HPDE6-E6E7 (cell line): Measurements from ENCODE around the gene LYRM7.
A peak's percentile ranks its signal among the peaks of the same experiment; 100 is the strongest.
"Not testable (repeated sequence)": the region's sequence is repeated elsewhere in the genome, so short reads cannot be mapped to it uniquely, and the experiment has no call there.

Experiments
- DNase-seq: peaks from one replicate; pipeline ENCODE4 v3.0.0; 2011; ENCODE audit warnings: missing footprints; ENCODE audit errors: extremely low spot score

LYRM7 gene

GRCh38 chr5:131170540-131171275, at the start of gene LYRM7:
Gene LYRM7, plus strand, starts transcription at chr5:131170944. Its CDS starts 77 bp downstream, at chr5:131171021.
- DNase-seq: peak; percentile 90

- not testable (repeated sequence) for DNase-seq
Measured at GRCh38 chr5:131127244-131127643, 43.5 kb upstream of the LYRM7 start.

- no peak for DNase-seq
Measured at GRCh38 chr5:131129306-131129705, 41.4 kb upstream of the LYRM7 start.

- not testable (repeated sequence) for DNase-seq
Measured at GRCh38 chr5:131133091-131133490, 37.7 kb upstream of the LYRM7 start.

GRCh38 chr5:131138406-131138805, 32.3 kb upstream of the LYRM7 start:
- DNase-seq: not testable (repeated sequence)

DNA sequence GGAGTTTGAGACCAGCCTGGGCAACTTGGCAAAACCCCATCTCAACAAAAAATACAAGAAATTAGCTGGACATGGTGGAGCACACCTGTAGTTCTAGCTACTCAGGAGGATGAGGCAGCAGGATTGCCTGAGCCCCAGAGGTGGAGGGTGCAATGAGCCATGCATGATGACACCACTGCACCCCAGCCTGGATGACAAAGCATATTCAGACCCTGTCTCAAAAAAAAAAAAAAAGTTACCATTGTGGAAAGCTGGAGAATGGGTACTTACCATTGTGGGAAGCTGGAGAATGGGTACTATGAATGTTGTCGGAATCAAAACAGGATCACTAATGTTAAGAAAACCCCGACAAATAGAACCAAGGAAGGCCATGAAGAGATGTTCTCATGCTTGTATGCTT, 31.4 kb upstream of the LYRM7 start:
- no peak for DNase-seq

DNA sequence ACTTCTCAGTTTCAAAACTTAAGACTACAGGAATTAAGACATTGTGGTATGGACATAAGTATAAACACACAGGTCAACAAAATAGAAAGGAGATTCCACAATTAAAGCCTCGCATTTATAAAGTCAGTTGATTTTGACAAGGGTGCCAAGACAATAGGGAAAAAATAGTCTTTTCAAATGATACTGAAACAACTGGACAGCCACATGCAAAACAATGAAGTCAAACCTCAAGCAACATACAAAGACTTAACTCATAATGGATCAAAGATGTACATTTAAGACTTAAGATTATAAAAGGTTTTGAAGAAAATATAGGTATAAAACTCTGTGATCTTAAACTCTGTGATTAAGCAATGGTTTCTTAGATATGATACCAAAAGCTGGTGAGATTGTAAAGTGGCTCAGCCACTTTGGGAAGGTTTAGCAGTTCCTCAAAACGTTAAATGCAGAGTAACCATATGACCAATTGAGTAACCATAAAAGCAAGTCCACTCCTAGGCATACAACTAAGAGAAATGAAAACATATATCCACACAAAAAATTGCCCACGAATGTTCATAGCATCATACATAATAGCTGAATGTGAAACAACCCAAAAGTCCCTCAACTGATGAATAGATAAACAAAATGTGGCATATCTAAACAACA, 27.6 kb upstream of the LYRM7 start:
- DNase-seq: no peak

- DNase-seq: no peak
Measured at GRCh38 chr5:131147258-131147657, 23.5 kb upstream of the LYRM7 start.

DNA sequence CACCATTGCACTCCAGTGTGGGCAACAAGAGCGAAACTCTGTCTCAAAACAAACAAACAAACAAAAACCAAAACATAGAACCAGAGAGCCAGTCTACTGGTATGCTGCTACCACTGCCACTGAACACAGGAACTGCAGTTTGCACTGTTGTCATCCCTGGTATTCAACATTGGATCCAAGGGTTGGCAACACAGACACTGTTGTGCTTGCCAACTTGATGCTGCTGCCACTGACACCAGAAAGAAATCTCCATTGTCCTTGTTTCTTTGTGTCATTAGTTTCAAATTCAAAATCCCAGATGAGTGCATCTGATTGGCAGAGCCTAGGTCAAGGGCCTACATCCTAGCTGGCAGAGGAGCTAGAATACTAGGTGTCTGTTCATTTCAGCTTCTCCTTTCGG, 21.9 kb upstream of the LYRM7 start:
- DNase-seq: no peak

DNA sequence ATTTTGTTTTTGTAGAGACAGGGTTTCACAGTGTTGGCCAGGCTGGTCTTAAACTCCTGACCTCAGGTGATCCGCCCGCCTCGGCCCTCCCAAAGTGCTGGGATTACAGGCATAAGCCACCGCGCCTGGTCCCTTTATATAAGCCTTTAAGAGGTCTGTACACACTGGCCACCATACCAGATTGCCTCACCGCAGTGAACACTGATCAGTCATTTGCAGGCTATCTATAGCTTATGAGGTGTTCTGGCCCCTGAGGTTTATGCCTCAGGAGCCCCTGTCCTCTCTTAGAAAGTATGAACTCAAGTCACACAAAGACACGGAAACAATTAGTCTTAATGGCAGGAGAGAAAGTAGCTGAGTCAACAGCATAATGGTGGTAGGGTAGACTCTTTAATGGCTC, 20.3 kb upstream of the LYRM7 start:
- no peak for DNase-seq

- DNase-seq: no peak
Measured at GRCh38 chr5:131151216-131151615, 19.5 kb upstream of the LYRM7 start.

GRCh38 chr5:131156385-131156784, 14.4 kb upstream of the LYRM7 start:
- no peak for DNase-seq

DNA sequence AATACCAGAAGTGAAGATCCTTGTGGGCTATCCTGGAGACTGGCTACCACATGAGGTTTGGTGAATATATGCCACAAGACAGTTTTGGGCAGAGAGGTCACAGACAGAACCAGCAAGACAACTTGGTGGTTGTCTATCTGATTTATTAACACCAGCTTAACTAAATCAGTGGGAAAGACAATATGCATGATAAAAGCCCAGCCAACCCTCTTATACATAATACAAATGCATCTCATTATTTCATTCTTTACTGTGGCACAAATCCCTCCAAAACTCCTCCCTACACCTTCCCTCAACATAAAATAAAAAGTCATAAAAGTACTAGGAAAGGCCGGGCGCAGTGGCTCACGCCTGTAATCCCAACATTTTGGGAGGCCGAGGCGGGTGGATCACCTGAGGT, 13.8 kb upstream of the LYRM7 start:
- no peak for DNase-seq

GRCh38 chr5:131160134-131160533, 10.6 kb upstream of the LYRM7 start:
- no peak for DNase-seq

DNA sequence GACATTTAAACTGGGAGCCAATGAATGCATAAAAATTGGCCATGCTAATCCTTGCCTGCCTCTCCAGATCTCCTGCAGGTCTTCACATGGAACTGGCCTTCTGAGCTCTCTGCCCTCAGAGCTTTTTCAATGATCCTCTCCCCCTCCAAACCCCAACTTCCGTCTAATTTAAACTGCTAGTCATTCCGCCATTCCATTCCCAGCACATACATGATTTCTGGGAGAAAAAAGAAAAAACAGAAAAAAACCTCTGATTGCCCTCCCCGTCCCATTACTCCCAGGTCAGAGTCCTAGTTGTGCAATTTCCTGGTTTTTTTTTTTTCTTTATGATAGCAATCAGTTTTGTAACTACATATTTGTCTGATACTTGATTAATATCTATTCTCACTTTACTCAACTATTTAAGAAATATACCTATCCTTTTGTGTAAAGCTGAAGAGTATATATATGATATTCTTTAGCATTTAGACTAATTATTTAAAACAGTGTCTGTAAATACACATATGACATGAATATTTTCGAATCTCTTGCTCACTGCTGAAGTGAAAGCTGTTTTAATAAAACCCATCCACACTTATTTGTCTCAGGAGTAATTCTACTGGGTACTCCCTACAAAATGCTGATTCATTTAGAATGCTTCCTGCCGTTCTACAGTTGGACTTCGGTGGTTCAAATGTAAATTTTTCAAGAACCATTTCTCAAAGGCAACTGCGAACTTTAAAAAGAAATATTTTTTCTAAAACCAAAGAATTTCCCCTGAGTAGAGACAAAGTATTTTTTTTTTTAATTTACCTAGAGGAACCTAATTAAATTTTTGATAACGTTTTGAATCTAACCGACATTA, 7.2 kb upstream of the LYRM7 start:
- DNase-seq: no peak

GRCh38 chr5:131164191-131165118, 6.3 kb upstream of the LYRM7 start:
- peak; percentile 56 for DNase-seq

- peak; percentile 95 for DNase-seq
Measured at GRCh38 chr5:131165119-131165727, 5.5 kb upstream of the LYRM7 start, which contains the start of gene HINT1. Gene HINT1, minus strand, starts transcription at chr5:131165256. Its CDS starts 51 bp downstream, at chr5:131165205.

DNA sequence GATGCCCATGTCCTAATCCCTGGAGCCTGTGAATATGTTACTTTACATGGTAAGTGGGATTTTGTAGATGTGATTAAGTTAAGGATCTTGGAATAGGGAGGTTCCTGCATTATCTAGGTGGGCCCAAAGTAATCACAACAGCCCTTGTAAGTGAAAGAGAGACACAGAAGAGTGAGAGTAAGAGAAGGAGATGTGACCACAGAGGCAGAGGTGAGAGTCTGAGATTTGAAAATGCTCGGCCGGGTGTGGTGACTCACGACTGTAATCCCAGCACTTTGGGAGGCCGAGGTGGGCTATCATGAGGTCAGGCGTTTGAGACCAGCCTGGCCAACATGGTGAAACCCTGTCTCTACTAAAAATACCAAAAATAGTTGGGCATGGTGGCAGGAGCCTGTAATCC, 3.1 kb upstream of the LYRM7 start:
- no peak for DNase-seq

DNA sequence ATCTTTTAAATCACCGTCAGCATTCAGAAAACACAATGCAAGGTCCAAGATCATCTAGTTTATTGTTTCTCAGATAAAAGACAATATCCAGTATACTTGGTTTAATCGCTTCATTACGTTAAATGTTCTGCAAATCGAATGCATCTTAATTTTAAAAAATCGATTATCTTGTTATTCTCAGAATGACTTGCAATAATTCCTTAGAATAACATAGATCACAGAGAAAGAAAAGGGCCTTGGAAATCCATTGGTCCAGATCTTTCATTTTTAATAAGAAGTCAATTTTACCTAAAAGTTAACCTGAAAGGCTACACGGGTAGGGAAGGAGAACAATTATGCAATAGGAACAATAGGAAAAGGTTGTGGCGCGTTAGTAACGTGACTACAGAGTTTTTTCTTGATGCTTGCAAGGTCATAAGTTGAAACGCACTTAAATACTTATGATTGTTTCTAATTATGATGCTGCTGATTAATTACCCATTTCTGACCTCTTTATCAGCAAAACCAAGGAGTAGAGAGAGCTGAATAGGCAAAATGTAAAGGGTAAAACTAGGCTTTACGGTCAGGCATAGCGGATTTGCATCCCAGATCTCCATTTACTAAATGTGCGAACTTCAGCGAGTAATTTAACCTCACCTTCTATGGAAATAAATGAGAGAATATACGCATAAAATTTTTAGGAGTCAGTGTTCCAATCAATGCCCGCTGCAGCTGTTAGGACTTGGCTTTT, 769 bp upstream of the LYRM7 start:
- no peak for DNase-seq

GRCh38 chr5:131171276-131171810, 599 bp downstream of the LYRM7 start:
- no peak for DNase-seq
